GM23248 (cell line): ENCODE data around the gene P2RX1. TPM values are rescaled to one million over a fixed set of nuclear protein-coding genes. Genes with fewer than 3 reads are reported as not detected.

Source experiments
- DNase-seq: peaks from one replicate; pipeline ENCODE4 v3.0.0-alpha.2; 2015
- H2AFZ ChIP-seq: fragments of 200-600 bp; sonication (generic); 2 replicates; pipeline ENCODE4 v1.6.1; 2016; ENCODE audit warnings: antibody characterized with exemption
- H3F3A ChIP-seq: fragments of 200-600 bp; sonication (generic); 2 replicates; pipeline ENCODE4 v1.6.1; 2016; ENCODE audit warnings: mild to moderate bottlenecking, antibody characterized with exemption, mixed run types; ENCODE audit not compliant: insufficient read depth
- H3K27ac ChIP-seq: fragments of 200-600 bp; sonication (generic); 2 replicates; pipeline ENCODE4 v1.5.1; 2016; ENCODE audit warnings: mild to moderate bottlenecking
- H3K27me3 ChIP-seq: fragments of 200-600 bp; sonication (generic); replicated peaks from 2 replicates; pipeline ENCODE4 v1.6.1; 2016; ENCODE audit warnings: mild to moderate bottlenecking; ENCODE audit not compliant: insufficient read depth
- H3K36me3 ChIP-seq: fragments of 200-600 bp; sonication (generic); 2 replicates; pipeline ENCODE4 v1.6.1; 2016; ENCODE audit warnings: low read depth, mild to moderate bottlenecking
- H3K4me1 ChIP-seq: fragments of 200-600 bp; sonication (generic); 2 replicates; pipeline ENCODE4 v1.6.1; 2016; ENCODE audit warnings: mild to moderate bottlenecking; ENCODE audit not compliant: insufficient read depth
- H3K4me2 ChIP-seq: fragments of 200-600 bp; sonication (generic); one replicate; pipeline ENCODE4 v1.6.1; 2016; ENCODE audit warnings: mild to moderate bottlenecking; ENCODE audit not compliant: unreplicated experiment
- H3K4me3 ChIP-seq: fragments of 200-600 bp; sonication (generic); 2 replicates; pipeline ENCODE4 v1.5.1; 2016; ENCODE audit warnings: mild to moderate bottlenecking
- H3K79me2 ChIP-seq: fragments of 200-600 bp; sonication (generic); 2 replicates; pipeline ENCODE4 v1.6.1; 2016; ENCODE audit warnings: mild to moderate bottlenecking; ENCODE audit not compliant: insufficient read depth
- H3K9ac ChIP-seq: fragments of 200-600 bp; sonication (generic); 2 replicates; pipeline ENCODE4 v1.6.1; 2016; ENCODE audit warnings: mild to moderate bottlenecking
- H3K9me2 ChIP-seq: fragments of 200-600 bp; sonication (generic); 2 replicates; pipeline ENCODE4 v1.6.1; 2016; ENCODE audit warnings: mixed run types, mild to moderate bottlenecking, moderate library complexity; ENCODE audit not compliant: insufficient read depth
- H3K9me3 ChIP-seq: fragments of 200-600 bp; sonication (generic); one replicate; pipeline ENCODE4 v1.6.1; 2017; ENCODE audit warnings: low read depth
- H4K20me1 ChIP-seq: fragments of 200-600 bp; sonication (generic); 2 replicates; pipeline ENCODE4 v1.6.0; 2016; ENCODE audit not compliant: insufficient read depth
- EZH2 ChIP-seq: fragments of 200-600 bp; sonication (generic); IDR thresholded peaks from 2 replicates; pipeline ENCODE4 v1.6.1; 2018; ENCODE audit warnings: antibody characterized with exemption, mild to moderate bottlenecking; ENCODE audit not compliant: insufficient read depth, poor library complexity, severe bottlenecking
- EZH2phosphoT487 ChIP-seq: fragments of 200-600 bp; sonication (generic); IDR thresholded peaks from 2 replicates; pipeline ENCODE4 v1.6.1; 2018; ENCODE audit warnings: antibody characterized with exemption, moderate library complexity, mild to moderate bottlenecking, low read depth; ENCODE audit not compliant: insufficient read depth
- WGBS, 2 experiments: methylation state at CpG; one replicate each; pipeline ENCODE4 v1.1.6; 2015 to 2017; ENCODE audit warnings: low lambda C conversion rate in 2 of 2, low coverage in 1 of 2; ENCODE audit errors: missing lambda C conversion rate in 2 of 2; 5-methylcytosine and 5-hydroxymethylcytosine counted together
- in situ Hi-C: fragments of 300-500 bp; cut with MboI; formaldehyde crosslinking; loops from 2 replicates; pipeline ENCODE4 v1.15.0; 2020
- polyA plus RNA-seq: library from polyadenylated mRNA; unstranded; fragments of >200 nt; fragmentation: Nextera tagmentation; extraction: Ambion mirVana; gene quantifications from 2 replicates; pipeline ENCODE4 v1.2.1, GENCODE V29; 2016
- total RNA-seq: library from RNA; depleted of rRNA; stranded (reverse); fragments of >200 nt; shearing (Covaris generic); gene quantifications from 2 replicates; pipeline ENCODE4 v1.2.3, GENCODE V29; 2014

The P2RX1 gene
- total and polyA plus RNA-seq, 2 experiments from 2014 or later, result not detected

DNA sequence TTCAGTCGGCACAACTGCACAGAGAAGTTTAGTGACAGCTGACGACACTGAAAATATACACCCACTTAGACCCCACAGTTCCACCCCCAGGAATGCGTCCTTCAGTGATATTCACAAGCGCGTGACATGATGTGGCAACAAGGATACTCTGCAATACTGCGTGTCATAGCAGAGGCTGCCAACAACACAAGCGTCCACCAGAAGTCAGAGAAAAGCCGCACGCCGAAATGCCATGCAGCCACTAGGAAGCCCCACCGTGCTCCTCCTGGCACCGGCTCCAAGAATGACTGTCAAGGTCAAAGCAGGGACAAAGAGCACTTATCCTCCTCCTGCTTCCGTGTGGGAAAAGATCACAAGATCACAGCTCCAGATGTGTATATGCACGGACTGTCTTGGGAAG is 44.5 kb upstream of the P2RX1 start:
- Histone ChIP-seq H3K27me3 (peaks cover 25% of the 10 kb centered on the region), H3K4me3 (no peak overlapping the region), H4K20me1 (no peaks in the 10 kb centered on the region), H3K9me3 (no peaks in the 10 kb centered on the region), H3K27ac (no peak overlapping the region), H3K36me3 (no peaks in the 10 kb centered on the region), H3K79me2 (no peaks in the 10 kb centered on the region), H3K4me2 (no peak overlapping the region), H3K4me1 (no peaks in the 10 kb centered on the region), H2AFZ (no peak overlapping the region), H3F3A (no peaks in the 10 kb centered on the region), H3K9ac (no peak overlapping the region), H3K9me2 (no peaks in the 10 kb centered on the region)
- TF ChIP-seq EZH2, result no peak
- TF ChIP-seq EZH2phosphoT487, result no peak
- 63 to 72% methylated on average over 14 of the region's 14 CpGs for whole genome bisulfite sequencing, 2 experiments
- DNase-seq, result peak; percentile 34
- in situ Hi-C loops, result no loop called here

DNA sequence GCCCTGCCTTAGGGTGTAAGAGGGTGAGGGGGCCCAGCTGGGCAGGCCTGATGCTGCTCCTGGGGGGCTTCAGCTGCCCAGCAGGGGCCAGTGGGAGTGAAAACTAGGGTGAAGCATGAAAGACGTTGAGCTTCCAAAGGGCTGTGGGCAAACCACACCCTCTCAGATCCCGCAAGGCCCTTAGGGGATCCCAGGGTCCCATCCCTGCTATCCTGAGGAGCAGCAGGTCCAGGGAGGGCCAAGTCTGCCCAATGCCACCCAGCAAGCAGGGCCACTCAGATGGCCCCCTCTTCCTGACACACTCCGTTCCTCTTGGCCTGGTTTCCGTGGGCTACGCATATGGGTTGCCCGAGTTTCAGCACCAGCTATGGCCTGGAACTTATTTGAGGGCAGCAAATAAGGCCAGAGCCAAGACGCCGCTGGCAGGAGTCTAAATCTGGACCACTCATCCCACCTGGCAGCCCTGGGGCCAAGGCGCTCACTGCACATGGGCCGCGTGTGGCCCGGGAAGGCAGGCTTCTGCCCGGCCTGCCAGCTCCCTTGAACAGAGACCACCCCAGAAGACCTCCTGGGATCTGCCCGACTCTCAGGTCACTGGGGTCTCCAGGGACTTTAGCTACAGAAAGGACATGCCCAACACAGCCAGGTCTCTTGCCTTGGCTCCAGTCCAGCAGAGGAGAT is 43.8 kb upstream of the P2RX1 start:
- 95 to 96% methylated on average over 14 of the region's 14 CpGs for WGBS, 2 experiments
- Histone ChIP-seq H3K4me2 (no peak overlapping the region), H3K27ac (no peak overlapping the region)

DNA sequence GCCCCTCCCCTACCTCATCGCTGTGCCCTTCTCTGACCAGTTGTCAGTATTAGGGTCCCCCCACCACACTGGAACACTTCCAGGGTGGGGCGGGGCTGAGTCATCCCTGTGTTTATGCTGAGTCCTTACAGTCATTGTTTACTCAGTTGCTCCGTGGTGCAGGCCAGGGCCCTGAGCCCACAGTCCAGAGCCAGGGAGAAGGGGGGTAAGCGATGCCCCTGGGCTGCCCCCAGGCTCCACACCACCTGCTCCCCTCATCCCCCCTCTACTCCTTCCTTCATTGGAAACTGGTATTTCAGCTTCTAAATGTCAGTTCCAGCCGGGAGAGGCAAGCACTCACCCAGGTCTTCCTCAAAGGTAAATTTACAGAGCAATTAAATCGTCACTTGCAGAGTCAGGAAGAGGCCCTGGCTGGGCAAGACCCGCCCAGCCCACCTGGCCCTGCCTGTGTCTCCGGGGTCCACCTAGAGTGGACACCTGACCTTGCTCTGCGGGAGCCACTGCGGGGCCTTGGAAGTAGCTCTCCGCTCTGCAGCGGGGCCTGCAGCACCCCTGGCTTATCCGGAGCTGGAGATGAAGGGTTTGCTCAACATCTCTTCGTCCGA is 43.1 kb upstream of the P2RX1 start:
- in situ Hi-C loops, result no loop called here
- peak; percentile 55 for DNase-seq

More for the DNA sequence above, 43.8 kb upstream of the P2RX1 start:
- TF ChIP-seq EZH2 (no peak), EZH2phosphoT487 (no peak)
- no peak for DNase-seq
- no peaks in the 10 kb centered on the region for H3K36me3 ChIP-seq
- no peaks in the 10 kb centered on the region for H3K9me2 ChIP-seq
- in situ Hi-C loops, result no loop called here
- no peaks in the 10 kb centered on the region for H3K4me1 ChIP-seq
- H3K9me3 ChIP-seq, result no peaks in the 10 kb centered on the region
- no peak overlapping the region for H3K9ac ChIP-seq
- H2AFZ ChIP-seq, result no peak overlapping the region
- H3K79me2 ChIP-seq, result no peaks in the 10 kb centered on the region
- no peaks in the 10 kb centered on the region for H3F3A ChIP-seq
- H4K20me1 ChIP-seq, result no peaks in the 10 kb centered on the region
- H3K4me3 ChIP-seq, result no peak overlapping the region
- H3K27me3 ChIP-seq, result peaks cover 25% of the 10 kb centered on the region

DNA sequence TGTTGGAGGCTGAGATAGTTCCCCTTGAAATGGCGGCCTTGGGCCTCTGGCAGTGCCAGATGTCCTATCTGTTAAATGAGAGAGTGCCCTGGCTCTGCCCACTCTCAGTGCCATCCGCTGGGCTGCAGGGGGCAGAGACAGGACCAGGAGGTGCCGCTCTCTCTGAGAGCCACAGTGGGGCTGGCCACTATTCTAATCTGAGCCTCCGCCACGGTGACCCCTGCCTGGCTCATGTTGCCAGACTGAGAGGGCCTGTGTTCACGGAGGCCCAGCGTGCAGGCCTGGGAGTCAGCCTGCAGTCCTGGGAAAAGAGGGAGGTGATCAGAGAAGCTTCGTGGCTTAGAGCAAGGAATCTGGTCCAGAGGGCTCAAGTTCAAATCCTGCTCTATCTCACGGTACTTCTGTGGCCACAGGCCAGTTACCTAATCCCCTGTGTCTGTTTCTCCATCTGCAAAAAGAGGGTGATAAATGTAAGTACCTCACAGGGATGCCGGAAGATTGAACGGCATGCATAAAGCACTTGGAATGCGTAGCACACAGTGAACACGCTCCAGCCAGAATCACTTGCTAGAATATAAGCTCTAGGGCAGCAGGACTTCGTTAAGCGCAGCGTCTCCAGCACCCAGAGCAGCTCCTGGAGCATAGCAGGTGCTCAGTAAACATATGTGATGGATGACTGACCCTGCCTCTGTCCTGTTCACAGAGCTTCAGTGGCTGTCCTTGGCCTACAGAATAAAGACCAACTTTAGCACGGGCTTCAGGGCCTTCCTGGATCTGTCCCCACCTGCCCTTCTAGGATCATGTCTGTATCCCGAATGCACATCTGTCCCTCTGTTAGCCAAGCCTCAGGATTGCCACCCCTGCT is 41.7 kb upstream of the P2RX1 start:
- Histone ChIP-seq H3K4me3 (no peak overlapping the region), H2AFZ (no peak overlapping the region), H3K36me3 (no peaks in the 10 kb centered on the region), H3K4me2 (no peak overlapping the region), H3K9me3 (no peaks in the 10 kb centered on the region), H3K79me2 (no peaks in the 10 kb centered on the region), H4K20me1 (no peaks in the 10 kb centered on the region), H3K27ac (no peak overlapping the region), H3K4me1 (no peaks in the 10 kb centered on the region), H3K27me3 (peaks cover 15% of the 10 kb centered on the region), H3F3A (no peaks in the 10 kb centered on the region), H3K9ac (no peak overlapping the region), H3K9me2 (no peaks in the 10 kb centered on the region)
- TF ChIP-seq EZH2phosphoT487 (no peak), EZH2 (no peak)
- in situ Hi-C loops, result no loop called here
- no peak for DNase-seq
- WGBS, 2 experiments, result 89 to 92% methylated on average over 18 of the region's 18 CpGs

More for the DNA sequence above, 43.1 kb upstream of the P2RX1 start:
- TF ChIP-seq EZH2, result no peak
- TF ChIP-seq EZH2phosphoT487, result no peak
- 69 to 73% methylated on average over 15 of the region's 15 CpGs for whole genome bisulfite sequencing, 2 experiments
- H3K27me3 ChIP-seq, result peaks cover 25% of the 10 kb centered on the region
- H3F3A ChIP-seq, result no peaks in the 10 kb centered on the region
- no peak overlapping the region for H3K27ac ChIP-seq
- H3K36me3 ChIP-seq, result no peaks in the 10 kb centered on the region
- H3K79me2 ChIP-seq, result no peaks in the 10 kb centered on the region
- no peaks in the 10 kb centered on the region for H4K20me1 ChIP-seq
- no peaks in the 10 kb centered on the region for H3K9me2 ChIP-seq
- no peak overlapping the region for H2AFZ ChIP-seq
- no peaks in the 10 kb centered on the region for H3K4me1 ChIP-seq
- no peak overlapping the region for H3K4me2 ChIP-seq
- H3K4me3 ChIP-seq, result no peak overlapping the region
- H3K9ac ChIP-seq, result no peak overlapping the region
- no peaks in the 10 kb centered on the region for H3K9me3 ChIP-seq
